Kidney glomerular epithelial cell (primary cell): ENCODE data around the gene CAPG.
"Not testable (repeated sequence)": the region's sequence is repeated elsewhere in the genome, so short reads cannot be mapped to it uniquely, and the experiment has no call there.

Source experiments
- DNase-seq: peaks from one replicate; lab custom pipeline; 2025; lab: John Stamatoyannopoulos, UW

CAPG gene

GRCh38 chr2:85396531-85397470, 13.4 kb downstream of the CAPG start:
- DNase-seq, result no peak

GRCh38 chr2:85395912-85396475, 14.2 kb downstream of the CAPG start:
- no peak for DNase-seq

- DNase-seq, result no peak
These were observed 15.2 kb downstream of the CAPG start for GRCh38 chr2:85394976-85395375.

- DNase-seq, result no peak
These were observed 15.9 kb downstream of the CAPG start for GRCh38 chr2:85394261-85394681.

- DNase-seq, result no peak
These were observed 16.3 kb downstream of the CAPG start for GRCh38 chr2:85393836-85394235.

GRCh38 chr2:85390941-85391669, 19.1 kb downstream of the CAPG start:
- no peak for DNase-seq

- no peak for DNase-seq
These were observed 21.2 kb downstream of the CAPG start for GRCh38 chr2:85388878-85389538.

- DNase-seq, result no peak
These were observed 22.4 kb downstream of the CAPG start for GRCh38 chr2:85387754-85388153.

- no peak for DNase-seq
These were observed 24.4 kb downstream of the CAPG start for GRCh38 chr2:85385746-85386145.

GRCh38 chr2:85383850-85384249, 26.3 kb downstream of the CAPG start:
- DNase-seq, result no peak

GRCh38 chr2:85383151-85383550, 27.0 kb downstream of the CAPG start:
- DNase-seq, result not testable (repeated sequence)

GRCh38 chr2:85380048-85380447, 30.1 kb downstream of the CAPG start:
- no peak for DNase-seq

GRCh38 chr2:85378257-85378656, 31.9 kb downstream of the CAPG start:
- DNase-seq, result no peak

GRCh38 chr2:85377083-85377482, 33.1 kb downstream of the CAPG start:
- DNase-seq, result no peak

GRCh38 chr2:85376291-85377065, 33.7 kb downstream of the CAPG start:
- no peak for DNase-seq

- no peak for DNase-seq
These were observed 39.1 kb downstream of the CAPG start for GRCh38 chr2:85371045-85371444.

GRCh38 chr2:85369500-85369899, 40.7 kb downstream of the CAPG start:
- DNase-seq, result no peak

- DNase-seq, result no peak
These were observed 41.2 kb downstream of the CAPG start for GRCh38 chr2:85368921-85369320.

GRCh38 chr2:85367180-85367579, 43.0 kb downstream of the CAPG start:
- no peak for DNase-seq

- DNase-seq, result not testable (repeated sequence)
These were observed 47.3 kb downstream of the CAPG start for GRCh38 chr2:85362653-85363387.

GRCh38 chr2:85357736-85358135, 52.4 kb downstream of the CAPG start:
- DNase-seq, result no peak
